Lower lobe of right lung (tissue), 2 donors: Measurements from ENCODE around the gene KIF22. TPM values are rescaled to one million over a fixed set of nuclear protein-coding genes. Genes with fewer than 3 reads are reported as not detected.

Experiments
- ATAC-seq, 2 donors: fragments of 200-7000 bp; cut with Tn5 transposase; one replicate each; pipeline ENCODE4 v1.9.1; 2020 to 2022; ENCODE audit warnings: mild to moderate bottlenecking in 2 of 2, moderate library complexity in 2 of 2
- DNase-seq: peaks from one replicate; pipeline ENCODE4 v3.0.0-alpha.2; 2020
- H3K27ac ChIP-seq: fragments of 200-600 bp; one replicate; pipeline ENCODE4 v1.8.0; 2022
- H3K27me3 ChIP-seq: fragments of 200-600 bp; one replicate; pipeline ENCODE4 v1.8.0; 2022; ENCODE audit warnings: low read depth
- H3K36me3 ChIP-seq: fragments of 200-600 bp; one replicate; pipeline ENCODE4 v1.8.0; 2022; ENCODE audit warnings: mild to moderate bottlenecking
- H3K4me1 ChIP-seq: fragments of 200-600 bp; one replicate; pipeline ENCODE4 v1.8.0; 2022
- H3K4me3 ChIP-seq: fragments of 200-600 bp; one replicate; pipeline ENCODE4 v1.8.0; 2022; ENCODE audit warnings: mild to moderate bottlenecking
- H3K9me3 ChIP-seq: fragments of 200-600 bp; one replicate; pipeline ENCODE4 v1.8.0; 2022
- intact Hi-C: fragments of 100-400 bp; cut with DNase I; formaldehyde crosslinking; loops from one replicate; pipeline ENCODE4 v1.11.0; 2022
- total RNA-seq: library from RNA; stranded (reverse); fragmentation: NEBNext Ultra II Directional; extraction: Animal tissue kit (Norgen Biotek cat#: 25700); gene quantifications from one replicate; pipeline ENCODE4 v1.2.1, GENCODE V29; 2021
- TF ChIP-seq, protein P1 (sequence below): fragments of 200-600 bp; IDR thresholded peaks from one replicate; pipeline ENCODE4 v1.8.0; 2022; ENCODE audit warnings: antibody characterized with exemption, mild to moderate bottlenecking
- donor health status: DM: no; HTN: yes; CAD: no; lungs with severe emphysema.

Gene KIF22
- total RNA-seq, 1 donor from 2014 or later = 21.8 TPM

DNA sequence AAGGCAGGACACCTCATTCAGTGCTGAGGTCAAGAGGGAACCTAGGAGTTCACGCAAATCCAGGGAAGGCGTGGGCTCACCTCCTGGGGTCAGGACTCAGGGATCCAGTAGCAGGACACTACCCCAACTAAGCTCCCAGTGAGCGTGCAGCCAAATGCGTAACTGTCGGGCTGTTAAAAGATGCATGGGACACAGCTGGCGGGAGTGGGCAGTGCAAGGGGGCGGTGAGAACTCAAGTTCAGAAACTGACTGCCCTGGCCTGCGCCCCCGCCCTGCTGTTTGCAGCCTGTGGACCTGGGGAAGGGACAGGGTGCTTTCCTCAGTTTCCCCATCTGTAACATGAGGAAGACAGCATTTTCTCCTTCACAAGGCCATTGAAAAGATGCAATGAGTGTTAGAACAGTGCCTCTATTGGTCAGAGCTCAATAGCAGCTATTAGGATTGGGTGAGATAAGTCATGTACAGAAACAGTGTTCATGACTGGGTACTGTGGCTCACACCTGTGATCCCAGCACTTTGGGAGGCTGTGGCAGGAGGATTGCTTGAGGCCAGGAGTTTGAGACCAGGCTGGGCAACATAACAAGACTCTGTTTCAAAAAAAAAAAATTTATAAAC lies 52.3 kb downstream of the KIF22 start:
- H3K4me1 ChIP-seq = peaks cover 10% of the 10 kb centered on the region
- intact Hi-C loops = no loop called here
- H3K27me3 ChIP-seq = no peaks in the 10 kb centered on the region
- DNase-seq = no peak
- H3K4me3 ChIP-seq = no peak overlapping the region
- no peak for ATAC-seq
- no peak overlapping the region for H3K27ac ChIP-seq
- peaks cover 97% of the 10 kb centered on the region for H3K36me3 ChIP-seq
- no peaks in the 10 kb centered on the region for H3K9me3 ChIP-seq
- TF ChIP-seq, protein P1, sequence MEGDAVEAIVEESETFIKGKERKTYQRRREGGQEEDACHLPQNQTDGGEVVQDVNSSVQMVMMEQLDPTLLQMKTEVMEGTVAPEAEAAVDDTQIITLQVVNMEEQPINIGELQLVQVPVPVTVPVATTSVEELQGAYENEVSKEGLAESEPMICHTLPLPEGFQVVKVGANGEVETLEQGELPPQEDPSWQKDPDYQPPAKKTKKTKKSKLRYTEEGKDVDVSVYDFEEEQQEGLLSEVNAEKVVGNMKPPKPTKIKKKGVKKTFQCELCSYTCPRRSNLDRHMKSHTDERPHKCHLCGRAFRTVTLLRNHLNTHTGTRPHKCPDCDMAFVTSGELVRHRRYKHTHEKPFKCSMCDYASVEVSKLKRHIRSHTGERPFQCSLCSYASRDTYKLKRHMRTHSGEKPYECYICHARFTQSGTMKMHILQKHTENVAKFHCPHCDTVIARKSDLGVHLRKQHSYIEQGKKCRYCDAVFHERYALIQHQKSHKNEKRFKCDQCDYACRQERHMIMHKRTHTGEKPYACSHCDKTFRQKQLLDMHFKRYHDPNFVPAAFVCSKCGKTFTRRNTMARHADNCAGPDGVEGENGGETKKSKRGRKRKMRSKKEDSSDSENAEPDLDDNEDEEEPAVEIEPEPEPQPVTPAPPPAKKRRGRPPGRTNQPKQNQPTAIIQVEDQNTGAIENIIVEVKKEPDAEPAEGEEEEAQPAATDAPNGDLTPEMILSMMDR = no peak

DNA sequence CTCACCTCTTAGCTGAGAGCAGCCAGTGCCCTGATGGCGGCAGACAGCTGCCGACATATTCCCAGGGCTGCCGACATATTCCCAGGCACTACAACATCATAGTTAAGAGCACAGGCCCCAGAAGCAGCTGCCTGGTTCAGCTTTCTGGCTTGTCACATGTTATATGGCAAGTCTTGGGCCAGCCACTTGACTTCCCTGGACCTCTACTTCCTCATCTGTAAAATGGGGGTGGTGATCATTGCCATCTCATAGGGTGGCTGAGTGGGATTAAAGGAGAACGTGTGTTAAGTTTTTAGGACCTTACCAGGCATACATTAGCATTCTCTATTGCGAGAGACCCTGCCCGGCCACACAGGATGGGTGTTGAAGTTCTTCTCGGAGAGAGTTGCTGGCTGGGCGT lies 53.4 kb downstream of the KIF22 start:
- intact Hi-C loops = no loop called here
- H3K9me3 ChIP-seq = no peaks in the 10 kb centered on the region
- DNase-seq (no peak), ATAC-seq (no peak)
- TF ChIP-seq, protein P1 = no peak
- no peak overlapping the region for H3K27ac ChIP-seq
- H3K27me3 ChIP-seq = no peaks in the 10 kb centered on the region
- H3K4me1 ChIP-seq = peaks cover 17% of the 10 kb centered on the region
- no peak overlapping the region for H3K4me3 ChIP-seq
- peaks cover 94% of the 10 kb centered on the region for H3K36me3 ChIP-seq

DNA sequence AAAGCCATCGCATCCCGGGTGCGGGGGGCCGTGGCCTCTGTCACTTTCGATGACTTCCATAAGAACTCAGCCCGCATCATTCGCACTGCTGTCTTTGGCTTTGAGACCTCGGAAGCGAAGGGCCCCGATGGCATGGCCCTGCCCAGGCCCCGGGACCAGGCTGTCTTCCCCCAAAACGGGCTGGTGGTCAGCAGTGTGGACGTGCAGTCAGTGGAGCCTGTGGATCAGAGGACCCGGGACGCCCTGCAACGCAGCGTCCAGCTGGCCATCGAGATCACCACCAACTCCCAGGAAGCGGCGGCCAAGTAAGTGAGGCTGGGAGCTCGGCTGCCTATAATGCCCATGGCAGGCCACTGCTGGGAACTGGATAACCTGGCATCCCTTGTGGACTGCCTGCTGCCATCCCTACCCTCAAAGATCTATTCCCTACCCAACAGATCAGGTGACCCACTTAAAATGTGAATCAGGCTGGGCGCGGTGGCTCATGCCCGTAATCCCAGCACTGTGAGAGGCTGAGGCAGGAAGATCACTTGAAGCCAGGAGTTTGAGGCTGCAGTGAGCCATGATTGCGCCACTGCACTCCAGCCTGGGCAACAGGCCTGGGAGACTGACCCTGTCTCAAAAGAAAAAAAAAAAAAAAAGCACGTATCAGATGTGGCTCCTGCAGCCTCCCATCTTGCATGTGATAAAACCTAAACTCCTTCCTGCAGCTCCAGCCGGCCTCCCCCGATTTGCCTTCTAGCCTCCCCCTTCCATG lies 54.2 kb downstream of the KIF22 start:
- peak overlapping the region; percentile 36 for H3K27ac ChIP-seq
- DNase-seq (peak; percentile 73), ATAC-seq (peak; percentile 63 to 76)
- peaks cover 23% of the 10 kb centered on the region for H3K4me1 ChIP-seq
- no peak overlapping the region for H3K4me3 ChIP-seq
- intact Hi-C loops = no loop called here
- H3K9me3 ChIP-seq = no peaks in the 10 kb centered on the region
- TF ChIP-seq, protein P1 = no peak
- H3K36me3 ChIP-seq = peaks cover 86% of the 10 kb centered on the region
- no peaks in the 10 kb centered on the region for H3K27me3 ChIP-seq

DNA sequence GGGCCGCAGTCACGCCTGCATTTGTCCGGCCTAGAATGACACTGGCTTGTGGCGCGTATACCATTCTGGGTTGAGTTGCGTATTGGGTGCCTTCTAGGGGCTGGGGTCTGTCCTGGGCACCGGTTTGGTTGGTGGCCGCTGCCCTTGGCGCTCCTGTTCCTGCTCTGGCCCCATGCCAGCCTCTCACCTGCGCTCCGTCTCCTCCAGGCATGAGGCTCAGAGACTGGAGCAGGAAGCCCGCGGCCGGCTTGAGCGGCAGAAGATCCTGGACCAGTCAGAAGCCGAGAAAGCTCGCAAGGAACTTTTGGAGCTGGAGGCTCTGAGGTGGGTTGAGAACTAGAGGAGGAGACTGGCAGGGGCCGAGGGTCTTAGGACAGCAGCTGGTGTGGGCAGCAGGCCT lies 55.1 kb downstream of the KIF22 start:
- Histone ChIP-seq H3K27me3 (no peaks in the 10 kb centered on the region), H3K4me1 (peaks cover 23% of the 10 kb centered on the region), H3K9me3 (no peaks in the 10 kb centered on the region), H3K4me3 (no peak overlapping the region), H3K27ac (peak overlapping the region; percentile 24), H3K36me3 (peaks cover 77% of the 10 kb centered on the region)
- peak; percentile 69 for DNase-seq
- peak in 1 of 2 donors; percentile 27 for ATAC-seq
- intact Hi-C loops = no loop called here
- TF ChIP-seq, protein P1 = no peak

DNA sequence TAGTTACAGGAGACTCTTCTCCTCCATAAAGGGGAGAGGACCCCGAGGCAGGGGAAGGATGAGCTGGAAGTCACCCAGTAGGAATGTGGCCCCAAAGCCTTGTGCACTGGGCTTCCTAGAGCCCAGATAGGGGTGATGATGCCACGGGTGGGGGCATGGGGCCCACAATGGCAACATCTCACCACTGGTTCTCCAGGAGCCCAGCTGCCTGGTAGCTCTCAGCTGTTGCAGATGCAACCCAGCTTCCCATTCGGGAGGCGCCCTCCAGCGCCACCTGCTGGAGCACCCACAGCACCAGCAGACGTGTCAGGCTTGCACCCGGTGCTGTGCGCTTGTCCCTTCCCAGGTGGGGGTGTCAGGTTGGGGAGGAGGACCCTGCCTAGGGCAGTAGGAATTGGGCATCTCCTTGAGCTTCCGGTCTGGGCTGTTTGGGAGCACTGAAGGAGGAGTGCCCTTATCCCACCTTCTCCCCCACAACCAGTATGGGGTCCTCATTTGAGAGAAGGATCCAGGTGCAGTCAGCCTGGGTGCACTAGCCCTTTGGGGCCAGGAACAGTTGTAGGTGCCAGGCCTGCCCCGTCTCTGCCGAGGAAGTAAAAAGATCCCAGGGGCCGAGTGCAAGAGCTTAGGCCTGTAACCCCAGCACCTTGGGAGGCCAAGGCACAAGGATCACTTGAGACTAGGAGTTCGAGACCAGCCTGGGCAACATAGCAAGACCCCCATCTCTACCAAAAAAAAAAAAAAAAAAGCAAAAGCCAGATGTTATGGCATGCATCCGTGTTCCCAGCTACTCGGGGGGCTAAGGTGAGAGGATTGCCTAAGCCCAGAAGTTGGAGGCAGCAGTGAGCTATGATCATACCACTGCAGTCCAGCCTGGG lies 58.1 kb downstream of the KIF22 start:
- Histone ChIP-seq H3K9me3 (no peaks in the 10 kb centered on the region), H3K27ac (no peak overlapping the region), H3K4me1 (peaks cover 23% of the 10 kb centered on the region), H3K27me3 (no peaks in the 10 kb centered on the region), H3K36me3 (peaks cover 49% of the 10 kb centered on the region), H3K4me3 (no peak overlapping the region)
- intact Hi-C loops = no loop called here
- ATAC-seq (peak; percentile 73 to 86), DNase-seq (peak; percentile 85)
- TF ChIP-seq, protein P1 = peak; percentile 94
